CD4-positive, alpha-beta T cell treated with Interleukin-12 subunit alpha and Interleukin-12 subunit beta, for 1 hour (primary cell): ENCODE results near the gene CIAO3.

Source experiments
- DNase-seq: peaks from one replicate; pipeline ENCODE4 v3.0.0-alpha.2; 2020

CIAO3 gene

DNA sequence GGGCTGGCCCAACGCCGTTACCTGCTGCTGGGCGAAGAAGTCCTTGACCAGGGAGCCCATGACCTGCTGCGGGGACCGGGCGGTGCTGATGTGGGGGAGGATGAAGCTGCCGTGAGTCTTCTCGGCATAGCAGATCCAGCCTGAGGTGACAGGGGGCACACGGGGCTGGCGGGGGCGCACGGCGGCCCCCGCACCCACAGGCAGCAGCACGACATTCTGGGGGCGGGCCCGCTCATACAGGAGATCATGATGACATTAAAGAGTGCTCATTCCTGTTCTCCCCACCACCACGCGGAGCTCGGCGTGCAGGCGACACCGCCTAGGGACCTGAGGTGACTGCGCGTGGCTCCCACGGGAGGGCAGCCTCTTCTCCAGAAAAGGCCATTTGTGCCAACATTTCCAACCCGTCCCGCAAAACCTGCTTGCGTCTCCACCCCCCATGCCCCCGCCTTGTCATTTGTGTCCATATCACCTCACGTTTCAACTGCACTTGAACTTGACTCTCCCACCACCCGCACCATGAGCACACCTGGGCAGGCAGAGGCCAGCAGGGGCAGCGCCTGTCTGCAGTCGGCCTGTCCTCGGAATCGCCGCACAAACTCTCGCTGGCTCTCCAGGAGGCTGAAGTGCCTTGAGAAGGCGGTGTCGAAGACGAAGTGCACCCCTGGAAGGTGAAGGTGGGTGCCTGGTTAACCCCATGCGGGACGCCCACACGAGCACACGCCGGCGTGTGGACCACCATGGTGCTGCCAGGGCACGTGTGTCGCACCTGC lies 6.4 kb downstream of the CIAO3 start:
- DNase-seq = no peak

DNA sequence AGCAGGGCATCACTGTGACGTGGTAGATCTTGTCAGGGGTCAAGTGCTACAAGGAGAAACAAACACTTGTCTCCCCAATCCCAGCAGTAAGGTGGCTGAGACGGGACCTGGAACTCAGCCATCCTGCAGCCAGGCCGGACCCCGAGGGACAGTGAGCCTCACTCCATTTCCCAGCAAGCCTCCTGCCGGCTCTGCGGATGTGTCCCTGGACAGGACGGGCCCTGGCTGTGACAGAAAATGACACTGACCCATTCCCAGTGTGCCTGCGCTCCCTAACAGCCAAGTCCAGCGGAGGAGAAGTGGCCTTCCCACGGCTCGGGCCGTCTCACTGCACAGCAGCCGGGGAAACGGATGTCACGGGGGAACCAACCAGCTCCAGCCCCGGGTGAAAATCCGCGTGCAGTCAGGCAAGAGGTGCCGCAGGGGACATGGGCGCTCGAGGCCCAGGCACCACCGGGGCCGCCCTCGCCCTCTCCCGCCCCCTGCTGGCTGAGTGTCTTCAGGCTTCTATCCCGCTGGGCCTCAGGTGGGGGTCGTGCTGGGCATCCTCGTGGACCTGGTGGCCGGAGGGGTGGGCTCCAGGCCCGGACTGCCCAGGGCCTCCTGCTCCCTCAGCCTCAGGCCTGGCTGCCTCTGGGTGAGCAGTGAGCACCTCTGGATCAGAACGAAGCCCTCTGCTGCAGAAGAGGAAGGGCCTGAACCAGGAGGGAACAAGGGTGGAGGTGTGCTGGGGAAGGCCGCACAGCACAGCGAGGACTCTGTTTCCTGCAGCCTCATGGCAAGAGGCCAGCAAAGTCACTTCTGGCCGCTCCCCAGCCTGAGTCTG lies 7.2 kb downstream of the CIAO3 start:
- no peak for DNase-seq

DNA sequence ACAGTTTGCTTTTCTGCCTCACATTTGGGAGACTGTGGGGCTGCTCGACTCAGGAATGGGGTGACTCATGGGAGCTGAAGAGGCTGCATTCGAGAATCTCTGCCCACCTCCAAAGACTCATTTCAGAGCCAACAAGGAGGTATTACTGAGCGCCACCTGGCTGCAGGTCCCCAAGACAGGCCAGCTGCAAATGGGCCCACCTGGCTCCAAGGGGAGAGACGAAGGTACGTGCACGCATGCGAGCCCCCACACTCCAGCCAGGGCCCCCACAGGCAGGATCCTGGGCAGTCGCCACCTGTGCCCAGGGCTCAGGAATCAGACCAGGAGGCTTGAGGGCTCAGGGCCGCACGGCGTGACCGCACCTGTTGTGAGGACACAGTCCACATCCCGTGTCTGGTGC lies 7.9 kb downstream of the CIAO3 start:
- DNase-seq = no peak

DNA sequence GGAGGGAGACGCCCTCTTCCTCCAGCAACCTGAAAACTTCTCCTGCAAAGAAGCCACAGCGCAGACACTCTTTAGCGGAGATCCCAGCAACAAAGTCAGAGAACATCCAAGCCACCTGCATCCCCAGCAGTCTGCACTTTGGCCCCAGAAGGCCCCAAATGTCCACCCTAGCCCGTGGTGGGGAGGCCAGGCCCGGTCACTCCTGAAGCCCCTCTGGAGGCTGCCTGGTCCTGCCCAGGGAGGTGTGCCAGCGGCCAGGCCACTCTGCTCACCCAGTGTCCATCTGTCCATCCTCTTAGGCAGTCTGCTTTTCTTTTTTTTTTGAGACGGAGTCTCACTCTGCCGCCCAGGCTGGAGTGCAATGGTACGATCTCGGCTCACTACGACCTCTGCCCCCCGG lies 8.5 kb downstream of the CIAO3 start:
- DNase-seq = no peak

DNA sequence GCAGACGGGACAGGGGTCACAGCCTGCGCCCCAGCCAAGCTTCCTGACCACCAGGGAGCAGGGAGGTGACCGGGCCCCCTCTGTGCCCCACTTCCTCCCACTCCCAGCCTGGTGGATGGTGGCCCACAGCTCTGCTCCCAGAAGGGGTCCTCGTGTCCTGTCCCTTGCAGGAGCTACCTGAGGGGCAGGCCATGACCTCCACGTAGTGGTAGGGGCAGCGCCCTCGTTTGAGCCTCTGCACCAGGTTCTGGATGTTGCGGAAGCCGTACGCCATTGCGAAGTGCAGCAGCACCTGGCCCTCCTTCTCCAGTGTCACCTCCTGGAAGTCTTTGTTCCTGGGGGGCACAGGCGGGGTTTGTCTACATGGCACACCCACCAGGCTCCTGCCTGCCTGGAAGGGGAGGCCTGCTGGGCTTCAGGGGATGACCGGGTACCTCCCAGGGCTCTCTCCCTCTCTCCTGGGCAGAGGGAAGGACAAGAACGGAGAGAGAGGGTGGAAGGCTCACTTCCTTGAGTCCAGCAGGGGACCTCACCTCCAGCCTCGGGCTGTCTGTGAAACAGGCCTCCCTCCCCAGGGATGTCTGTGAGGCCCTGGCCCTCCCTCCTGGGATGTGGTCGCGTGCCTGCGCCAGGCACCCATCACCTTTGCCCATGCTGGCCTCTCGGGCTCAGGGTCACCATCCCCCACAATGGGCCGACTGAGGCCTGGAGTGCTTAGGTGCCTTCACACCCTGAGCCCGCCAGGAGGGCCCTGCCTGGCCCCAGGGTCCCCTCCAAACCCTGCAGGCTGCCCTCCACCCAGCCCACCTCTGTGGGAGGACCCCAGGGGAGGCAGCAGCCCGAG lies 9.9 kb downstream of the CIAO3 start:
- DNase-seq = no peak

DNA sequence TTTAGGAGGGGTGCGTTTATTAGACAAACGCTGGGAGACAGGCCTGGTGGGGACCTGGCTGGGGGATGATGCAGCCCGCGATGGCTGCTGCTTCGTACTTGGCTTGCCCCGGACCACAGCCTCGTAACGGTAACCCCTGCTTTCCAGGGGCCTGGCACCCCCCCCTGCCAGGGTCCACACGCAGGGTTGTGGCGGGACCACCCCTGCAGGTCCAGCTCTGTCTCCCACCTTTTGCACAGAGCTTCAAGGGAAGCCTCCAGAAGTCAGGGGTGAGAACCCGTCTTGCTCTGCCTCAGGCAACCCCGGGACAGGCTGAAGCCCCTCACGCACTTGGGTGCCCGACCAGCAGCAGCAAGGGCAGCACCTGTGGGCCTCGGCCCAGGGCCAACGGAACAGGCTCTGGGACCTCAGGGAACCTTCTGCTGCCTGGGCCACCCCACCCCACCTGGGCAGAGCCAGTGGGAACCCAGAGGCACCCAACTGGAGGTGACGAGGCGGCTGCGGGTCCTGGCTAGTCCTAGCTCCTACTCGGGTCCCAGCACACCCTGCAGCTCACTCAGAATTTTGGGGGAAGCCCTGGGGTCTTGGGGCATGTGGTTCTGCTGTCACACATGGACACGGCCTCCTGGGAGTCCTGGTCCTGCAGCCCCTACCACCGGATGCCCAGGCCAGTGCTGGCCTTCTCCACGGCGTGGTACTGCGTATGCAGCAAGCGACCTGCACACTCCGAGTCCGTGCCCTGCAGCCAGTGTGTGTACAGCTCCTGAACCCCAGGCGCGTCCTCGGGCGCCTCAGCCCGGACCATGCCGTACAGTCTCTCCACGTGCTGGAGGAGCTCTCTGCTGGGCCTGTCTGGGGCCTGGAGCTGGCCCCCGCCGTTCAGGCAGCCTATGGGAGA lies 10.8 kb downstream of the CIAO3 start:
- DNase-seq = no peak

DNA sequence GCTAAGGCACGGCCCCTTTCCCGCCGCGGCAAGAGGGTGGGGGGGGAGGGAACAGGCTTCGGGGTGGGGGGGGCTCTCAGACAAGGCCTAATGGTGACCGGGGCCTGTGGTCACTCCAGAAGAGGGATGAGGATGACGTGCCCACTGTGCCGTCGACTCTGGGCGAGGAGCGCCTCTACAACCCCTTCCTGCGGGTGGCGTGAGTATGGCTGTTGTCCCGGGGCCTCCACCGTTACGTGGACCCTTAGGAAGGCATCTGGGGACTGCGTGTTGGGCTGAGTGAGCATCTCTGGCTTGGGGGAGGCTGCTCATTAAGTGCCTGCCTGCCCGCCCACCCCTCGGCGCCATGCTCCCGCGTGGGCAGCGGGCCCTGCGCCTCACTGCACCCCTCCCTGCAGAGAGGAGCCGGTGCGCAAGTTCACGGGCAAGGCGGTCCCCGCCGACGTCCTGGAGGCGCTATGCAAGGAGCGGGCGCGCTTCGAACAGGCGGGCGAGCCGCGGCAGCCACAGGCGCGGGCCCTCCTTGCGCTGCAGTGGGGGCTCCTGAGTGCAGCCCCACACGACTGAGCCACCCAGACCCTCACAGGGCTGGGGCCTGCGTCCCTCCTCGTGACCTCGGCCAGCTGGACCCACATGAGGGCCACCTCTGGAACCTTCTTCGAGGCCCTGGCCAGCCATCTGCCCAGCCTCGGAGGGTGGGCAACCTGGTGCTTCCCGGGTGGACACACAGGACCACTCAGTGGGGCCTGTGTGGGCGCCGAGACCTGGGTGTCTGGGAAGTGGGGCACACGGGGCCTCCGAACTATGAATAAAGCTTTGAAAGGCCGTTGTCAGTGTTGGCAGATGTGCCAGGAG lies 11.7 kb downstream of the CIAO3 start:
- DNase-seq = no peak

DNA sequence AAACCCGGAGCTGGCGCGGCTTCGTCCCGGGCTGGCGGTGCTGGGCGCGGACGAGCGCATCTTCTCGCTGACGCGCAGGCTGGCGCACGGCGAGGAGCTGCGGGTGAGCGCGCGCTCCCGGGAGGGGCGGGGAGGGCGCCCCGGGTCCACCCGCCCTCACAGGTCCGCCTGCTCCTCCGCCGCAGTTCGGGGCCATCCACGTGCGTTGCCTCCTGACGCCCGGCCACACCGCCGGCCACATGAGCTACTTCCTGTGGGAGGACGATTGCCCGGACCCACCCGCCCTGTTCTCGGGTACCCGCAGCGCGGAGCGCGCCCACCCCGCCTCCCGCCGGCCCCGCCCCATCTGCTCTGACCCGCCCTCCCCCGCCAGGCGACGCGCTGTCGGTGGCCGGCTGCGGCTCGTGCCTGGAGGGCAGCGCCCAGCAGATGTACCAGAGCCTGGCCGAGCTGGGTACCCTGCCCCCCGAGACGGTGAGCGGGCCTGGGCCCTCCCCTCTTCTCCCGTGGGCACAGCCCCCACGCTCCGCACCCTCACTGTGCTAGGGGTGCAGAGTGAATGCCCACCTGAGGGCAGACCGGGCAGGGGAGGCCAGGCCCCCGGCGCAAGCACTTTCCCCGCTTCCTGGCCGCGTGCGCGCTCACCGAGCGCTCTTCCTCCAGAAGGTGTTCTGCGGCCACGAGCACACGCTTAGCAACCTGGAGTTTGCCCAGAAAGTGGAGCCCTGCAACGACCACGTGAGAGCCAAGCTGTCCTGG lies 12.5 kb downstream of the CIAO3 start:
- peak; percentile 75 for DNase-seq

DNA sequence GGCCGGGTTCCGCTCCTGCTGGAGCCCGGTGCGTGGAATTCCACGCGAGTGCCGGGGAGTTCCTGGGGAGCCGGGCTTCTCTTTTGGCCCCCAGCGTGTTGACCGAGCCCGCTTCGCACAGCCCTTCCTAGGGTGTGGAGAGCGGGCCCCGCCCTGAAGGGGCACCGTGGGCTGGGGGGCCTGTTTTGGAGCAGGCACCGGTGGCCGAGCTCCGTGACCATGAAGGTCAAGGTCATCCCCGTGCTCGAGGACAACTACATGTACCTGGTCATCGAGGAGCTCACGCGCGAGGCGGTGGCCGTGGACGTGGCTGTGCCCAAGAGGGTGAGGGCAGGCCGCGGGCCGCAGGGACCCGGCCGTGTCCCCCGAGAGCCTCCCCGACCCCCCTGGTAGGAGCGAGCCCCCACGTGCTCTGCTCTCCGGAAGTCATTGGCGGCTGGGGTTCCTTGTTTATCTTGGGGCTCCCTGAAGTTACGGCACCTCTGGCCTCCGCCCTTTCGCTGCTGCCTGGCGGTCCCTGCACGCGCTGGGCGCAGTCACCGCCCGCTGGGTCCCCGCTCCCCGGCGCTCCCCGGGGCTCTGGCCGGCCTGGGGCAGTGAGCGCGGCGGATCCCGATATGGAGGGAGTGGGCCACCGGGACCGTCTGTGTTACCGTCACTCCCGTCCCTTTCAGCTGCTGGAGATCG lies 13.4 kb downstream of the CIAO3 start:
- peak; percentile 40 for DNase-seq

DNA sequence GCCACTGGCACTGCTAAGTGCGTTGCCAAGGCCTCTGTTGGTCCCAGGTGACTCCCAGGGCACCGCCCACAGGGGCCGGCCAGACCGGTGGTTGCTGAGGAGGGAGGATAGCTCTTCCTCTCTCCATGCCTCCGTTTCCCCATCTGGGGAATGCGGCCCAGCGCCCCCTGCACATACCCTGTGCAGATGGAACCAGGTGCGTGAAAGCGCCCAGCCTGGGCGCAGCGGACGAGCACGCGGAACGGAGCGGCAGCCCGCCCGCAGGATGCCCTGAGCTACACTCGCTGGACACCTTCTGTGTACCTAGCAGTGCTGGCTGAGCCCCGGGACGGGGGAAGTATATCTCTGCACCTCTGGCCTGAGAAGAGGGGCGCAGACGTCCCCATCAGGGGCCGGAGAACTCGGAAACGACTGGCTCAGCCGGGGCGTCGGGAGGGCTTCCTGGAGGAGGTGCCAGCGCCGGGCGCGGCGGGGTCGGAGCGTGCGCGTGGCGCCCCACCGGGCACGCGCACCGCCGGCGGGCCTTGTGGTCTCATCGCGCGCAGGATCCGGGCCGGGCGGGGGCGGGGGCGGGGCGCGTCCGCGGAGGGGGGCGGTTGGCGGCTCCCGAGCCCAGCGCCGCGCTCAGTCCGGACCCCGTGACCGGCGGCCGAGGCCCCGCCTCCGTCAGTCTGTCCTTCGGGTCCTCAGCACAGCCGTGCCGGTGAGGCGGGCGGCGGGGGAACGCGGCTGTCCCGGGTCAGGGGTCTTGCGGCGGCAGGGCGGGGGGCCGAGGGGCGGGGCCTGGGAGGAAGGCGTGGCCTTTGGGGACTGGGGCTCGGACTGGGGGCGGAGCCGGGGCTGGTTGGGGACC lies 14.1 kb downstream of the CIAO3 start, which contains the start of the genes CCDC78 and HAGHL:
CCDC78 (minus strand) TSS at position 6 of the 853 bp plus-strand sequence. CDS start 76 bp downstream, outside the sequence.
HAGHL (plus strand) TSS at position 669 of the 853 bp plus-strand sequence. CDS start 404 bp downstream, outside the sequence.
- DNase-seq = peak; percentile 76

DNA sequence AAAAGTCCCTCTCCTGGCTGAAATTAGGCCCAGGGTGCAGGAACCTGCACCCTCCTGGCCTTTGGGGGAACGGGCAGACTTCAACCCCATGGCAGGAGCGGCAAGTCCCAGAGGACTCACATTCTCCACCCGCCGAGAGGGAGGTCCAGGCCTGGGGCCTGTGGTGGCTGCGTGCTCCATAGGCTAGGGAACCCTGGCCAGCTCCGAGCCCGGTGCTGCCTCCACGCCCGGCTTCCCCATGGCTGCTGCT lies 14.7 kb downstream of the CIAO3 start:
- DNase-seq = no peak

DNA sequence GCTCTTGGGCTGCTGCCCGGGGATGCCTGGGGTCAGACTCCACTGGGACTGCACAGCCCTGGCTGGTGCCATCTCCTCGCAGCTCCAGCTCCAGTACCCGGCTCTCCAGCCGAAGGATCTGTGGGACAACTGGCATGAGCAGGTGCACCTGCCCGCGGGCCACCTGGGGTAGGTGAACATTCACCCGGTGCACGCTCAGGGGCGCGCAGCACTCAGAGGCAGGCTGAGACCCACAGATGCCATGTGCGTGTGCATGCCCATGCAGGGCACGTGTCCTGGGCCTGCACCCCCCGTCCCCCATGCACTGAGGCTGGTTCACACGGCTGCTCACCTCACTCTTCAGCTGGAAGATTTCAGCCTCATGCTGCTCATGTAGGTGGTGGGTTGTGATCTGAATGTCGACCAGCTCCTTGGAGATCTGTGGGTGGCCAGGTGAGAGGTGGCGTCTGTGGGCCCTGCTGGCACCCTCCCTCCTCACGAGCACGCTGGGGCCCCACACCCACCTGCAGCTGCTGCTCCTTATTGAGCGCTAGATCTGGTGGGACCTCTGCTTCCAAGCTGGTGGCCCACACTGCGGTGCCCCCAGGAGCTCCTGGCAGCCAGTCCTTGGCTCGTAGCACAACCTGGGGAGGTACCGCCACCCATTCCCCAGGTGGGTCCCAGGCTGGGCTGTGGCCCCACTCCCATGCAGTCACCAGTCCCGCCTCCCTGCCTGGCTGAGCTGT lies 15.2 kb downstream of the CIAO3 start:
- no peak for DNase-seq

DNA sequence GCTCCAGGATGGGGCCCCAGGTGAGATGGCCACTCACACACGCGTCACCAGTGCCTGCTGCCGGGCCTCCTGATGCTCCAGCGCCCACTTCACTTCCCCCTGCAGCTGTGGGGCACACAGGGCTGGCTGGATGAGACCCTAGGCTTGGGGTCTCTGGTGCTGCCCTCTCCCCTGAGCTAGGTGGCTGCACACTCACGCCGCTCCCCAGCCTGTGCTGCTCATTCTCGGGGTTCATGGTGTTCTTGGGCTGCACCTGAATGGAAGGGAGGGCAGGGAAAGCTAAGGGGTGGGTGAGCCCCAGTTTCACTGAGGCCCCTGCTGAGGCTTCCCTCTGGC lies 15.8 kb downstream of the CIAO3 start:
- no peak for DNase-seq

DNA sequence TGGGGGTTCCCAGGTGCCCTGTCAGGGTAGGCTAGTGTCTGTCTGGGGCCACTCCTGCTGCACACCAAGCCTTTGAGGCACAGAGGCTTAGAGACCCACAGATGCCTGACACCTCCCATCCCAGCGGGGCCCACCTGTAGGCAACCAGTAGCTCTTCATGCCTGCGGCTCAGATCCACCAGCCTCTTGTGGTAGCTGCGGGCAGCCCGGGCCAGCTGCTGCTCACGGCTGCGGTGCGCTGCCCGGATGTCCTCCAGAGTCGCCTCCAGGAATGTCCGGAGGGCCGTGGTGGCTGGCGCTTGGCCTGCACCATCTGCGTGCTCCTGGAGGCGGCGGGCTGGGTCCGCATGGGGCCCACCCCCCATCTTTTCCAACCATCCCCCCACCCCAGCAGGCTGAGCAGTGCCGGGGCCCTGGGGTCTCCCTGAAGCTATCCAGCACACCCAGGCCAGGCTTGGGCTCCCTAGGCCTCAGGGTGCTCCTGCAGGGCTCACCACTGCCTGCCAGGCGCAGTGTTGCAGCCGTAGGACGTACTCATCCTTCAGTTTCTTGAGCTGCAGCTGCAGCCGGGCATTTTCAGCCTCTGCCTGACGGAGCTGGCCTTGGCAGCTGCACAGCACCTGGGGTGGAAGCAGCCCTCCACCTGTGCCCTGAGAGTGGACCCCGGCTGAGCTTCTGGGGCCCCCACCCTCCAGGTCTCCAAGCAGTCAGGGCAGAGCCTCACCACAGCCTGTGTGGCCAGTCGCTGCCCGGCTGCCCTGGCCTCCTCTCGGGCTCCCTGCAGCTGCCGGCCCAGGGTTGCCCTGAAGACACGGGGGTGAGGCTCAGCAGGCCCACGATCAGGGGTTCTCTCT lies 16.4 kb downstream of the CIAO3 start:
- DNase-seq = no peak

DNA sequence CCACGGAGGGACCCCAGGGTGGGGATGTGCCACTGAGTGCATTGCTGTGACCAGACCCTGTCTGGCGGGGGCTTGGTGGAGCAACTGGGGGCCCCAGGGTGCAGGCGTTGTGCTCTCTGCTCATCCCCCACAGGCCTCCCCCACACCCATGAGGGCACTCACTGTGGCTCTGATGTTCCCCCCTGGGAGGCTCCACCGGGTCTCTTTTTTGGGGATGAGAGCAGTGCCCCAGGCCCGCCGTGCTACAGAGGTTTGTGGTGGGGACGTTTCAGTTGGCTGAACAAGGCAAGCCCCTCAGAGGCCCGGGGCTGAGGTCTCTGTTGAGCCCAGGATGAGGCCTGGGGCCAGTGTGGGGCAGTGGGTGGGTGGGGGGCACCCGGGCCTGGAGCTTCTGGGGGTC lies 17.1 kb downstream of the CIAO3 start:
- DNase-seq = no peak

DNA sequence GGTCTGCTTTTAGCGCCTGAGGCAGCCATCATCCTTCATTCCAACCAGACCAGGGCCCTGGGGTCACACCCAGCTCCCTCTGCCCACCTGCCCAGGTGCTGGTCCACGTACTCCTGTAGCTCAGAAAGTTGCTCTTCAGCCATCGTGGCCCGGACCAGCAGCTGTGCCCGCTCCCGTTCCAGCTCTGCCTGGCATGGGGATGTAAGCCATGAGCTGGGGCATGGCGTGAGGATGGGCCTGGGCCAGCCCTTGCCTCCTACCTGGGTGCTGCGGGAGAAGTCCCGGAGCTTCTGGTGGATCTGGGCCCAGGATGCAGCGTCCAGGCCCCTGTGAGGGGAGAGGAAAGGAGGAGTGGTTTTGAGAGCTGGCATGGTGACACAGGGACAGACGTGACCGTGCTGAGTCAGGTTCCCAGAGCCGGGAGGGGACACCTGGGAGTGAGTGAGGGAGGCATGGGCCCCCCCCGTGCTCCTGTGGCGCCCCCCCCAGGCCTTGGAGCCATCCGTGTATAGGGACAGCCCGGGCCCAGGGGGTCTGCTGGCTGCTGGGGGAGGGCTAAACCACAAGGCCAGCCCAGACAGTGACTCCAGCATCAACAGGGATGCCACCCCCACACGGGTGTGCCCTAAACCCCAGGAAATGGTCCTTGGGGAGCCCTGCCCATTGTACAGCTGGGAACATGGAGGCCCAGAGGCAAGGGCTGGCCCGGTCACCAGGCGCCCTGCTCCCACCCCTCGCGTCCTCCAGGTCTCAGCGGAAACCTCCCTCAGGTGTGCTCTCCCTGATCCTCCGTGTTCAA lies 17.8 kb downstream of the CIAO3 start:
- DNase-seq = no peak
